ENCODE data around the gene BID. TPM values are rescaled to one million over a fixed set of nuclear protein-coding genes. Genes with fewer than 3 reads are reported as not detected.

The BID gene
- total RNA-seq = 21.9 and 47.6 TPM in 2 replicates

GRCh38 chr22:17774206-17774925 is at the start of gene BID:
Gene BID (minus strand): TSS chr22:17774469. CDS start chr22:17750116, 24,353 bp downstream.

Other genes starting within 250 kb of the BID start
- under 0.01 TPM in 1 of 2 replicates, not detected in the other for gene SLC25A18, start 211.0 kb downstream of the BID start, total RNA-seq
- gene ATP6V1E1, start 145.7 kb downstream of the BID start, total RNA-seq = 192 and 269 TPM in 2 replicates
- 65.3 and 78.0 TPM in 2 replicates for gene BCL2L13, start 135.7 kb downstream of the BID start, total RNA-seq

All from nasal cavity respiratory epithelium epithelial cell of viscerocranial mucosa (primary cell).